ENCODE data around the gene BABAM2. TPM values are rescaled to one million over a fixed set of nuclear protein-coding genes. Genes with fewer than 3 reads are reported as not detected.

BABAM2 gene
- total and polyA plus RNA-seq, 4 donors, result 17.2 to 53.8 (median 36.5) TPM

GRCh38 chr2:28234807-28235206 is 344.3 kb downstream of the BABAM2 start:
- H3K4me1 ChIP-seq (ENCODE audit: control insufficient read depth in 1 of 2, insufficient read depth in 2 of 2, low read length in 2 of 2), result peaks cover 0 to 13% of the 10 kb centered on the region in 2 donors
- DNase-seq, result no peak
- H3K36me3 ChIP-seq (ENCODE audit: control insufficient read depth in 1 of 2, insufficient read depth in 2 of 2, low read length in 1 of 2), result no peaks in the 10 kb centered on the region
- no peaks in the 10 kb centered on the region for H3K9me3 ChIP-seq (ENCODE audit: control insufficient read depth, low read length)
- ATAC-seq (ENCODE audit: low FRiP score), result no peak
- 91 to 93% methylated on average over 2 of the region's 2 CpGs for WGBS, 2 donors
- no peak overlapping the region for H3K4me3 ChIP-seq (ENCODE audit: low read length in 2 of 2)
- no peaks in the 10 kb centered on the region for H3K27me3 ChIP-seq (ENCODE audit: control insufficient read depth in 1 of 2, insufficient read depth in 2 of 2, low read length in 1 of 2)
- no peak overlapping the region for H3K27ac ChIP-seq (ENCODE audit: low read depth in 1 of 2, low read length in 2 of 2)
- intact Hi-C loops (cut with DNase I), result no loop called here

GRCh38 chr2:28239207-28239606 is 348.7 kb downstream of the BABAM2 start:
- H3K9me3 ChIP-seq (ENCODE audit: control insufficient read depth, low read length), result no peaks in the 10 kb centered on the region
- H3K36me3 ChIP-seq (ENCODE audit: control insufficient read depth in 1 of 2, insufficient read depth in 2 of 2, low read length in 1 of 2), result no peaks in the 10 kb centered on the region
- H3K27ac ChIP-seq (ENCODE audit: low read depth in 1 of 2, low read length in 2 of 2), result no peak overlapping the region
- no peak for ATAC-seq (ENCODE audit: low FRiP score)
- H3K4me3 ChIP-seq (ENCODE audit: low read length in 2 of 2), result no peak overlapping the region
- peaks cover 0 to 5% of the 10 kb centered on the region in 2 donors for H3K4me1 ChIP-seq (ENCODE audit: control insufficient read depth in 1 of 2, insufficient read depth in 2 of 2, low read length in 2 of 2)
- no peak for DNase-seq
- H3K27me3 ChIP-seq (ENCODE audit: control insufficient read depth in 1 of 2, insufficient read depth in 2 of 2, low read length in 1 of 2), result no peaks in the 10 kb centered on the region
- intact Hi-C loops (cut with DNase I), result no loop called here
- WGBS, 2 donors, result 0 to 10% methylated on average over 1 of the region's 1 CpG

- DNase-seq (no peak), ATAC-seq (ENCODE audit: low FRiP score) (no peak)
- Histone ChIP-seq H3K36me3 (ENCODE audit: control insufficient read depth in 1 of 2, insufficient read depth in 2 of 2, low read length in 1 of 2) (no peaks in the 10 kb centered on the region), H3K27me3 (ENCODE audit: control insufficient read depth in 1 of 2, insufficient read depth in 2 of 2, low read length in 1 of 2) (no peaks in the 10 kb centered on the region), H3K27ac (ENCODE audit: low read depth in 1 of 2, low read length in 2 of 2) (no peak overlapping the region), H3K4me1 (ENCODE audit: control insufficient read depth in 1 of 2, insufficient read depth in 2 of 2, low read length in 2 of 2) (peaks cover 0 to 5% of the 10 kb centered on the region in 2 donors), H3K4me3 (ENCODE audit: low read length in 2 of 2) (no peak overlapping the region), H3K9me3 (ENCODE audit: control insufficient read depth, low read length) (no peaks in the 10 kb centered on the region)
- 98% methylated on average over 2 of the region's 2 CpGs for WGBS, 2 donors
- intact Hi-C loops (cut with DNase I), result no loop called here
Measured at GRCh38 chr2:28240937-28241336, 350.4 kb downstream of the BABAM2 start.

- no peaks in the 10 kb centered on the region for H3K27me3 ChIP-seq (ENCODE audit: control insufficient read depth in 1 of 2, insufficient read depth in 2 of 2, low read length in 1 of 2)
- H3K4me3 ChIP-seq (ENCODE audit: low read length in 2 of 2), result no peak overlapping the region
- intact Hi-C loops (cut with DNase I), result no loop called here
- no peaks in the 10 kb centered on the region for H3K36me3 ChIP-seq (ENCODE audit: control insufficient read depth in 1 of 2, insufficient read depth in 2 of 2, low read length in 1 of 2)
- no peaks in the 10 kb centered on the region for H3K9me3 ChIP-seq (ENCODE audit: control insufficient read depth, low read length)
- peak overlapping the region in 1 of 2 donors; percentile 45 for H3K27ac ChIP-seq (ENCODE audit: low read depth in 1 of 2, low read length in 2 of 2)
- DNase-seq, result no peak
- WGBS, 2 donors, result 11 to 13% methylated on average over 1 of the region's 1 CpG
- no peak for ATAC-seq (ENCODE audit: low FRiP score)
- peaks cover 0 to 2% of the 10 kb centered on the region in 2 donors for H3K4me1 ChIP-seq (ENCODE audit: control insufficient read depth in 1 of 2, insufficient read depth in 2 of 2, low read length in 2 of 2)
Measured at GRCh38 chr2:28247290-28247689, 356.8 kb downstream of the BABAM2 start.

GRCh38 chr2:28247734-28248133 is 357.2 kb downstream of the BABAM2 start:
- Histone ChIP-seq H3K27ac (ENCODE audit: low read depth in 1 of 2, low read length in 2 of 2) (peak overlapping the region in 1 of 2 donors; percentile 45), H3K4me3 (ENCODE audit: low read length in 2 of 2) (no peak overlapping the region), H3K4me1 (ENCODE audit: control insufficient read depth in 1 of 2, insufficient read depth in 2 of 2, low read length in 2 of 2) (peaks cover 0 to 2% of the 10 kb centered on the region in 2 donors), H3K36me3 (ENCODE audit: control insufficient read depth in 1 of 2, insufficient read depth in 2 of 2, low read length in 1 of 2) (no peaks in the 10 kb centered on the region), H3K9me3 (ENCODE audit: control insufficient read depth, low read length) (no peaks in the 10 kb centered on the region), H3K27me3 (ENCODE audit: control insufficient read depth in 1 of 2, insufficient read depth in 2 of 2, low read length in 1 of 2) (no peaks in the 10 kb centered on the region)
- DNase-seq (no peak), ATAC-seq (ENCODE audit: low FRiP score) (no peak)
- intact Hi-C loops (cut with DNase I), result no loop called here

- ATAC-seq (ENCODE audit: low FRiP score) (no peak), DNase-seq (no peak)
- WGBS, 2 donors, result 40 to 48% methylated on average over 2 of the region's 2 CpGs
- Histone ChIP-seq H3K4me1 (ENCODE audit: control insufficient read depth in 1 of 2, insufficient read depth in 2 of 2, low read length in 2 of 2) (peaks cover 0 to 2% of the 10 kb centered on the region in 2 donors), H3K27ac (ENCODE audit: low read depth in 1 of 2, low read length in 2 of 2) (no peak overlapping the region), H3K36me3 (ENCODE audit: control insufficient read depth in 1 of 2, insufficient read depth in 2 of 2, low read length in 1 of 2) (no peaks in the 10 kb centered on the region), H3K9me3 (ENCODE audit: control insufficient read depth, low read length) (no peaks in the 10 kb centered on the region), H3K27me3 (ENCODE audit: control insufficient read depth in 1 of 2, insufficient read depth in 2 of 2, low read length in 1 of 2) (no peaks in the 10 kb centered on the region), H3K4me3 (ENCODE audit: low read length in 2 of 2) (no peak overlapping the region)
- intact Hi-C loops (cut with DNase I), result no loop called here
Measured at GRCh38 chr2:28248511-28248910, 358.0 kb downstream of the BABAM2 start.

- ATAC-seq (ENCODE audit: low FRiP score) (no peak), DNase-seq (no peak)
- H3K4me3 ChIP-seq (ENCODE audit: low read length in 2 of 2), result no peak overlapping the region
- H3K36me3 ChIP-seq (ENCODE audit: control insufficient read depth in 1 of 2, insufficient read depth in 2 of 2, low read length in 1 of 2), result no peaks in the 10 kb centered on the region
- intact Hi-C loops (cut with DNase I), result no loop called here
- no peaks in the 10 kb centered on the region for H3K27me3 ChIP-seq (ENCODE audit: control insufficient read depth in 1 of 2, insufficient read depth in 2 of 2, low read length in 1 of 2)
- H3K9me3 ChIP-seq (ENCODE audit: control insufficient read depth, low read length), result no peaks in the 10 kb centered on the region
- peaks cover 0 to 2% of the 10 kb centered on the region in 2 donors for H3K4me1 ChIP-seq (ENCODE audit: control insufficient read depth in 1 of 2, insufficient read depth in 2 of 2, low read length in 2 of 2)
- 82 to 85% methylated on average over 4 of the region's 4 CpGs for WGBS, 2 donors
- no peak overlapping the region for H3K27ac ChIP-seq (ENCODE audit: low read depth in 1 of 2, low read length in 2 of 2)
Measured at GRCh38 chr2:28250006-28250405, 359.5 kb downstream of the BABAM2 start.

GRCh38 chr2:28251337-28251736 is 360.8 kb downstream of the BABAM2 start:
- intact Hi-C loops (cut with DNase I), result no loop called here
- no peaks in the 10 kb centered on the region for H3K27me3 ChIP-seq (ENCODE audit: control insufficient read depth in 1 of 2, insufficient read depth in 2 of 2, low read length in 1 of 2)
- DNase-seq (no peak), ATAC-seq (ENCODE audit: low FRiP score) (no peak)
- H3K27ac ChIP-seq (ENCODE audit: low read depth in 1 of 2, low read length in 2 of 2), result no peak overlapping the region
- H3K9me3 ChIP-seq (ENCODE audit: control insufficient read depth, low read length), result no peaks in the 10 kb centered on the region
- peaks cover 0 to 2% of the 10 kb centered on the region in 2 donors for H3K4me1 ChIP-seq (ENCODE audit: control insufficient read depth in 1 of 2, insufficient read depth in 2 of 2, low read length in 2 of 2)
- 84 to 85% methylated on average over 8 of the region's 8 CpGs for WGBS, 2 donors
- H3K36me3 ChIP-seq (ENCODE audit: control insufficient read depth in 1 of 2, insufficient read depth in 2 of 2, low read length in 1 of 2), result no peaks in the 10 kb centered on the region
- H3K4me3 ChIP-seq (ENCODE audit: low read length in 2 of 2), result no peak overlapping the region

- DNase-seq, result no peak
- H3K4me1 ChIP-seq (ENCODE audit: control insufficient read depth in 1 of 2, insufficient read depth in 2 of 2, low read length in 2 of 2), result peaks cover 0 to 2% of the 10 kb centered on the region in 2 donors
- no peaks in the 10 kb centered on the region for H3K36me3 ChIP-seq (ENCODE audit: control insufficient read depth in 1 of 2, insufficient read depth in 2 of 2, low read length in 1 of 2)
- H3K27ac ChIP-seq (ENCODE audit: low read depth in 1 of 2, low read length in 2 of 2), result no peak overlapping the region
- H3K9me3 ChIP-seq (ENCODE audit: control insufficient read depth, low read length), result no peaks in the 10 kb centered on the region
- H3K27me3 ChIP-seq (ENCODE audit: control insufficient read depth in 1 of 2, insufficient read depth in 2 of 2, low read length in 1 of 2), result no peaks in the 10 kb centered on the region
- intact Hi-C loops (cut with DNase I), result no loop called here
- WGBS, 2 donors, result 93 to 98% methylated on average over 2 of the region's 2 CpGs
- no peak overlapping the region for H3K4me3 ChIP-seq (ENCODE audit: low read length in 2 of 2)
- no peak for ATAC-seq (ENCODE audit: low FRiP score)
Measured at GRCh38 chr2:28252311-28252710, 361.8 kb downstream of the BABAM2 start.
